ENCODE measurements around the gene PEMT. TPM values are rescaled to one million over a fixed set of nuclear protein-coding genes. Genes with fewer than 3 reads are reported as not detected.

Gene PEMT
- total and polyA plus RNA-seq, 3 experiments from 2014 or later = 31.9 to 42.1 (median 34.6) TPM

- no peaks in the 10 kb centered on the region for H3K9me3 ChIP-seq (ENCODE audit: low read length)
- Mint-ChIP-seq H3K36me3 (no peaks in the 10 kb centered on the region), H3K4me3 (no peak overlapping the region), H3K27me3 (no peaks in the 10 kb centered on the region), H3K4me1 (peaks cover 0 to 2% (median 0%) of the 10 kb centered on the region in 3 donors), H3K9me3 (no peaks in the 10 kb centered on the region), H3K27ac (peak overlapping the region in 3 of 8 donors; percentile 12 to 40 (median 29))
- POLR2A ChIA-PET = no interaction called here
- CTCF ChIA-PET = interaction anchor here (1.3 kb wide), 1 partner anchor 210 kb away, joined by 4 read pairs; no protein-coding TSS in a partner anchor
- DNase-seq = no peak
- H3K4me3 ChIP-seq (ENCODE audit: low read length) = no peak overlapping the region
- H3K36me3 ChIP-seq (ENCODE audit: insufficient read depth, low read length) = no peaks in the 10 kb centered on the region
- no peaks in the 10 kb centered on the region for H3K27me3 ChIP-seq (ENCODE audit: insufficient read depth, low read length, poor library complexity, severe bottlenecking)
- no peaks in the 10 kb centered on the region for H3K4me1 ChIP-seq (ENCODE audit: insufficient read depth, low read length)
- no peak overlapping the region for H3K27ac ChIP-seq (ENCODE audit: low read depth, low read length)
Measured at GRCh38 chr17:17564896-17565295, 26.6 kb downstream of the PEMT start.

- Mint-ChIP-seq H3K27ac (peak overlapping the region in 1 of 8 donors; percentile 38), H3K36me3 (no peaks in the 10 kb centered on the region), H3K9me3 (no peaks in the 10 kb centered on the region), H3K27me3 (no peaks in the 10 kb centered on the region), H3K4me3 (no peak overlapping the region), H3K4me1 (peaks cover 0 to 2% (median 0%) of the 10 kb centered on the region in 3 donors)
- H3K27me3 ChIP-seq (ENCODE audit: insufficient read depth, low read length, poor library complexity, severe bottlenecking) = no peaks in the 10 kb centered on the region
- H3K27ac ChIP-seq (ENCODE audit: low read depth, low read length) = no peak overlapping the region
- H3K9me3 ChIP-seq (ENCODE audit: low read length) = no peaks in the 10 kb centered on the region
- H3K36me3 ChIP-seq (ENCODE audit: insufficient read depth, low read length) = no peaks in the 10 kb centered on the region
- DNase-seq = no peak
- no peaks in the 10 kb centered on the region for H3K4me1 ChIP-seq (ENCODE audit: insufficient read depth, low read length)
- ChIA-PET CTCF (interaction anchor here (1.3 kb wide), 1 partner anchor 210 kb away, joined by 4 read pairs; no protein-coding TSS in a partner anchor), POLR2A (no interaction called here)
- H3K4me3 ChIP-seq (ENCODE audit: low read length) = no peak overlapping the region
Measured at GRCh38 chr17:17564323-17564722, 27.2 kb downstream of the PEMT start.

- POLR2A ChIA-PET = no interaction called here
- Mint-ChIP-seq H3K27ac (no peak overlapping the region), H3K4me3 (no peak overlapping the region), H3K9me3 (no peaks in the 10 kb centered on the region), H3K36me3 (no peaks in the 10 kb centered on the region), H3K4me1 (peaks cover 0 to 2% (median 0%) of the 10 kb centered on the region in 3 donors), H3K27me3 (no peaks in the 10 kb centered on the region)
- Histone ChIP-seq H3K9me3 (ENCODE audit: low read length) (no peaks in the 10 kb centered on the region), H3K27ac (ENCODE audit: low read depth, low read length) (no peak overlapping the region), H3K36me3 (ENCODE audit: insufficient read depth, low read length) (no peaks in the 10 kb centered on the region), H3K4me3 (ENCODE audit: low read length) (no peak overlapping the region), H3K4me1 (ENCODE audit: insufficient read depth, low read length) (no peaks in the 10 kb centered on the region), H3K27me3 (ENCODE audit: insufficient read depth, low read length, poor library complexity, severe bottlenecking) (no peaks in the 10 kb centered on the region)
- DNase-seq = no peak
- CTCF ChIA-PET = no interaction called here
Measured at GRCh38 chr17:17563530-17563929, 28.0 kb downstream of the PEMT start.

GRCh38 chr17:17562146-17562511 lies 29.4 kb downstream of the PEMT start:
- ChIA-PET CTCF (no interaction called here), POLR2A (no interaction called here)
- H3K27me3 ChIP-seq (ENCODE audit: insufficient read depth, low read length, poor library complexity, severe bottlenecking) = no peaks in the 10 kb centered on the region
- no peak overlapping the region for H3K27ac ChIP-seq (ENCODE audit: low read depth, low read length)
- H3K4me1 Mint-ChIP-seq = no peaks in the 10 kb centered on the region
- no peak overlapping the region for H3K4me3 ChIP-seq (ENCODE audit: low read length)
- H3K9me3 Mint-ChIP-seq = no peaks in the 10 kb centered on the region
- H3K4me3 Mint-ChIP-seq = no peak overlapping the region
- H3K9me3 ChIP-seq (ENCODE audit: low read length) = no peaks in the 10 kb centered on the region
- no peak for DNase-seq
- no peaks in the 10 kb centered on the region for H3K27me3 Mint-ChIP-seq
- no peak overlapping the region for H3K27ac Mint-ChIP-seq
- no peaks in the 10 kb centered on the region for H3K36me3 ChIP-seq (ENCODE audit: insufficient read depth, low read length)
- H3K36me3 Mint-ChIP-seq = no peaks in the 10 kb centered on the region
- no peaks in the 10 kb centered on the region for H3K4me1 ChIP-seq (ENCODE audit: insufficient read depth, low read length)

- DNase-seq = no peak
- no peak overlapping the region for H3K27ac ChIP-seq (ENCODE audit: low read depth, low read length)
- H3K27me3 Mint-ChIP-seq = no peaks in the 10 kb centered on the region
- H3K4me3 ChIP-seq (ENCODE audit: low read length) = no peak overlapping the region
- H3K4me1 ChIP-seq (ENCODE audit: insufficient read depth, low read length) = no peaks in the 10 kb centered on the region
- ChIA-PET CTCF (no interaction called here), POLR2A (no interaction called here)
- no peak overlapping the region for H3K27ac Mint-ChIP-seq
- no peaks in the 10 kb centered on the region for H3K36me3 Mint-ChIP-seq
- no peak overlapping the region for H3K4me3 Mint-ChIP-seq
- no peaks in the 10 kb centered on the region for H3K27me3 ChIP-seq (ENCODE audit: insufficient read depth, low read length, poor library complexity, severe bottlenecking)
- no peaks in the 10 kb centered on the region for H3K9me3 ChIP-seq (ENCODE audit: low read length)
- no peaks in the 10 kb centered on the region for H3K36me3 ChIP-seq (ENCODE audit: insufficient read depth, low read length)
- H3K9me3 Mint-ChIP-seq = no peaks in the 10 kb centered on the region
- H3K4me1 Mint-ChIP-seq = no peaks in the 10 kb centered on the region
Measured at GRCh38 chr17:17561408-17562145, 29.9 kb downstream of the PEMT start.

GRCh38 chr17:17560975-17561374 lies 30.5 kb downstream of the PEMT start:
- Histone ChIP-seq H3K9me3 (ENCODE audit: low read length) (no peaks in the 10 kb centered on the region), H3K27ac (ENCODE audit: low read depth, low read length) (no peak overlapping the region), H3K4me3 (ENCODE audit: low read length) (no peak overlapping the region), H3K36me3 (ENCODE audit: insufficient read depth, low read length) (no peaks in the 10 kb centered on the region), H3K4me1 (ENCODE audit: insufficient read depth, low read length) (no peaks in the 10 kb centered on the region), H3K27me3 (ENCODE audit: insufficient read depth, low read length, poor library complexity, severe bottlenecking) (no peaks in the 10 kb centered on the region)
- POLR2A ChIA-PET = no interaction called here
- no peak for DNase-seq
- H3K9me3 Mint-ChIP-seq = no peaks in the 10 kb centered on the region
- H3K4me3 Mint-ChIP-seq = no peak overlapping the region
- H3K27ac Mint-ChIP-seq = peak overlapping the region in 2 of 8 donors; percentile 2 to 58
- no peaks in the 10 kb centered on the region for H3K27me3 Mint-ChIP-seq
- H3K4me1 Mint-ChIP-seq = no peaks in the 10 kb centered on the region
- CTCF ChIA-PET = no interaction called here
- no peaks in the 10 kb centered on the region for H3K36me3 Mint-ChIP-seq

GRCh38 chr17:17560167-17560566 lies 31.3 kb downstream of the PEMT start:
- Mint-ChIP-seq H3K27ac (no peak overlapping the region), H3K27me3 (no peaks in the 10 kb centered on the region), H3K4me1 (no peaks in the 10 kb centered on the region), H3K36me3 (no peaks in the 10 kb centered on the region), H3K9me3 (no peaks in the 10 kb centered on the region), H3K4me3 (no peak overlapping the region)
- Histone ChIP-seq H3K27me3 (ENCODE audit: insufficient read depth, low read length, poor library complexity, severe bottlenecking) (no peaks in the 10 kb centered on the region), H3K27ac (ENCODE audit: low read depth, low read length) (no peak overlapping the region), H3K36me3 (ENCODE audit: insufficient read depth, low read length) (no peaks in the 10 kb centered on the region), H3K9me3 (ENCODE audit: low read length) (no peaks in the 10 kb centered on the region), H3K4me1 (ENCODE audit: insufficient read depth, low read length) (no peaks in the 10 kb centered on the region), H3K4me3 (ENCODE audit: low read length) (no peak overlapping the region)
- DNase-seq = no peak
- CTCF ChIA-PET = no interaction called here
- POLR2A ChIA-PET = no interaction called here

- Histone ChIP-seq H3K4me1 (ENCODE audit: insufficient read depth, low read length) (no peaks in the 10 kb centered on the region), H3K27me3 (ENCODE audit: insufficient read depth, low read length, poor library complexity, severe bottlenecking) (no peaks in the 10 kb centered on the region), H3K36me3 (ENCODE audit: insufficient read depth, low read length) (no peaks in the 10 kb centered on the region), H3K27ac (ENCODE audit: low read depth, low read length) (no peak overlapping the region), H3K4me3 (ENCODE audit: low read length) (no peak overlapping the region), H3K9me3 (ENCODE audit: low read length) (no peaks in the 10 kb centered on the region)
- no peak overlapping the region for H3K4me3 Mint-ChIP-seq
- H3K27me3 Mint-ChIP-seq = no peaks in the 10 kb centered on the region
- no peaks in the 10 kb centered on the region for H3K36me3 Mint-ChIP-seq
- CTCF ChIA-PET = no interaction called here
- no peaks in the 10 kb centered on the region for H3K9me3 Mint-ChIP-seq
- POLR2A ChIA-PET = no interaction called here
- no peak overlapping the region for H3K27ac Mint-ChIP-seq
- DNase-seq = no peak
- H3K4me1 Mint-ChIP-seq = no peaks in the 10 kb centered on the region
Measured at GRCh38 chr17:17559164-17559563, 32.3 kb downstream of the PEMT start.
